ACHN (cell line): ENCODE data around the gene DUSP10.

Experiments used
- DNase-seq: peaks from one replicate; pipeline ENCODE4 v3.0.0-alpha.2; 2015
- in situ Hi-C: cut with HindIII; loops from 2 replicates; pipeline ENCODE4 v1.10.0; 2017; ENCODE audit warnings: low sequenced_read_pairs, low pct_ligation_motif_present, low pct_unique_long_range_greater_than_20kb

Gene DUSP10

GRCh38 chr1:221741703-221742554 lies at the start of gene DUSP10:
Gene DUSP10, minus strand, starts transcription at chr1:221742089. Its CDS starts 2,345 bp downstream, at chr1:221739744.
- in situ Hi-C loops, result no loop called here
- DNase-seq, result peak; percentile 100

- DNase-seq, result no peak
- in situ Hi-C loops, result no loop called here
These were observed 46.6 kb upstream of the DUSP10 start for GRCh38 chr1:221788466-221788865.

GRCh38 chr1:221786647-221787046 lies 44.8 kb upstream of the DUSP10 start:
- DNase-seq, result no peak
- in situ Hi-C loops, result no loop called here

- DNase-seq, result no peak
- in situ Hi-C loops, result no loop called here
These were observed 42.0 kb upstream of the DUSP10 start for GRCh38 chr1:221783936-221784335.

- in situ Hi-C loops, result no loop called here
These were observed 41.5 kb upstream of the DUSP10 start for GRCh38 chr1:221783437-221783836.

GRCh38 chr1:221782970-221783369 lies 41.1 kb upstream of the DUSP10 start:
- no peak for DNase-seq
- in situ Hi-C loops, result no loop called here

More at GRCh38 chr1:221783437-221783836, 41.5 kb upstream of the DUSP10 start:
- no peak for DNase-seq

- no peak for DNase-seq
- in situ Hi-C loops, result no loop called here
These were observed 40.6 kb upstream of the DUSP10 start for GRCh38 chr1:221782477-221782876.

- in situ Hi-C loops, result no loop called here
- no peak for DNase-seq
These were observed 39.3 kb upstream of the DUSP10 start for GRCh38 chr1:221781102-221781755.

- in situ Hi-C loops, result no loop called here
- DNase-seq, result no peak
These were observed 38.3 kb upstream of the DUSP10 start for GRCh38 chr1:221780175-221780574.

GRCh38 chr1:221779771-221780170 lies 37.9 kb upstream of the DUSP10 start:
- in situ Hi-C loops, result no loop called here
- DNase-seq, result no peak

- in situ Hi-C loops, result no loop called here
- no peak for DNase-seq
These were observed 36.8 kb upstream of the DUSP10 start for GRCh38 chr1:221778535-221779142.

- in situ Hi-C loops, result no loop called here
- DNase-seq, result no peak
These were observed 36.2 kb upstream of the DUSP10 start for GRCh38 chr1:221778125-221778524.

GRCh38 chr1:221777431-221778072 lies 35.7 kb upstream of the DUSP10 start:
- in situ Hi-C loops, result no loop called here
- no peak for DNase-seq

- DNase-seq, result no peak
- in situ Hi-C loops, result no loop called here
These were observed 34.8 kb upstream of the DUSP10 start for GRCh38 chr1:221776495-221777301.

GRCh38 chr1:221775206-221775605 lies 33.3 kb upstream of the DUSP10 start:
- in situ Hi-C loops, result no loop called here
- DNase-seq, result no peak

GRCh38 chr1:221774054-221774842 lies 32.4 kb upstream of the DUSP10 start:
- in situ Hi-C loops, result no loop called here
- no peak for DNase-seq

GRCh38 chr1:221773383-221773782 lies 31.5 kb upstream of the DUSP10 start:
- DNase-seq, result no peak
- in situ Hi-C loops, result no loop called here

GRCh38 chr1:221772117-221772516 lies 30.2 kb upstream of the DUSP10 start:
- in situ Hi-C loops, result no loop called here
- DNase-seq, result no peak
